KMS-11 (cell line): ENCODE results near the gene CHMP3.

Source experiments
- H2AFZ ChIP-seq: fragments of 200-600 bp; sonication (generic); 2 replicates; pipeline ENCODE4 v1.6.1; 2016; ENCODE audit warnings: antibody characterized with exemption, mixed run types, low read depth
- H3K27ac ChIP-seq: fragments of 200-600 bp; sonication (generic); 2 replicates; pipeline ENCODE4 v1.6.1; 2016; ENCODE audit warnings: mild to moderate bottlenecking, mixed run types
- H3K27me3 ChIP-seq: fragments of 200-600 bp; sonication (generic); 2 replicates; pipeline ENCODE4 v1.6.1; 2017; ENCODE audit warnings: mild to moderate bottlenecking, low read depth, mixed run types, moderate library complexity; ENCODE audit not compliant: insufficient read depth
- H3K36me3 ChIP-seq: fragments of 200-600 bp; sonication (generic); 2 replicates; pipeline ENCODE4 v1.6.1; 2017; ENCODE audit warnings: mild to moderate bottlenecking, mixed run types; ENCODE audit not compliant: insufficient read depth
- H3K4me1 ChIP-seq: fragments of 200-600 bp; sonication (generic); 2 replicates; pipeline ENCODE4 v1.6.1; 2016; ENCODE audit warnings: mild to moderate bottlenecking, low read depth, mixed run types; ENCODE audit not compliant: poor library complexity, severe bottlenecking
- H3K4me2 ChIP-seq: fragments of 200-600 bp; sonication (generic); 2 replicates; pipeline ENCODE4 v1.7.0; 2016; ENCODE audit warnings: mild to moderate bottlenecking, mixed run types
- H3K4me3 ChIP-seq: fragments of 200-600 bp; sonication (generic); IDR thresholded peaks from 2 replicates; pipeline ENCODE4 v1.6.1; 2017; ENCODE audit warnings: low read depth, low read length, mixed read lengths; ENCODE audit not compliant: insufficient read depth
- H3K79me2 ChIP-seq: fragments of 200-600 bp; sonication (generic); 2 replicates; pipeline ENCODE4 v1.6.1; 2016; ENCODE audit warnings: low read depth, mixed run types; ENCODE audit not compliant: insufficient read depth
- H3K9ac ChIP-seq: fragments of 200-600 bp; sonication (generic); 2 replicates; pipeline ENCODE4 v1.6.1; 2016; ENCODE audit warnings: mild to moderate bottlenecking, mixed run types
- H4K20me1 ChIP-seq: fragments of 200-600 bp; sonication (generic); 2 replicates; pipeline ENCODE4 v1.6.1; 2016; ENCODE audit warnings: mild to moderate bottlenecking, mixed run types; ENCODE audit not compliant: insufficient read depth
- TF ChIP-seq, protein P1 (sequence below): fragments of 200-600 bp; sonication (generic); conservative IDR thresholded peaks from 2 replicates; pipeline ENCODE4 v1.6.1; 2017; ENCODE audit warnings: low read depth, mild to moderate bottlenecking, antibody characterized with exemption, low read length, moderate library complexity, mixed read lengths

The CHMP3 gene

DNA sequence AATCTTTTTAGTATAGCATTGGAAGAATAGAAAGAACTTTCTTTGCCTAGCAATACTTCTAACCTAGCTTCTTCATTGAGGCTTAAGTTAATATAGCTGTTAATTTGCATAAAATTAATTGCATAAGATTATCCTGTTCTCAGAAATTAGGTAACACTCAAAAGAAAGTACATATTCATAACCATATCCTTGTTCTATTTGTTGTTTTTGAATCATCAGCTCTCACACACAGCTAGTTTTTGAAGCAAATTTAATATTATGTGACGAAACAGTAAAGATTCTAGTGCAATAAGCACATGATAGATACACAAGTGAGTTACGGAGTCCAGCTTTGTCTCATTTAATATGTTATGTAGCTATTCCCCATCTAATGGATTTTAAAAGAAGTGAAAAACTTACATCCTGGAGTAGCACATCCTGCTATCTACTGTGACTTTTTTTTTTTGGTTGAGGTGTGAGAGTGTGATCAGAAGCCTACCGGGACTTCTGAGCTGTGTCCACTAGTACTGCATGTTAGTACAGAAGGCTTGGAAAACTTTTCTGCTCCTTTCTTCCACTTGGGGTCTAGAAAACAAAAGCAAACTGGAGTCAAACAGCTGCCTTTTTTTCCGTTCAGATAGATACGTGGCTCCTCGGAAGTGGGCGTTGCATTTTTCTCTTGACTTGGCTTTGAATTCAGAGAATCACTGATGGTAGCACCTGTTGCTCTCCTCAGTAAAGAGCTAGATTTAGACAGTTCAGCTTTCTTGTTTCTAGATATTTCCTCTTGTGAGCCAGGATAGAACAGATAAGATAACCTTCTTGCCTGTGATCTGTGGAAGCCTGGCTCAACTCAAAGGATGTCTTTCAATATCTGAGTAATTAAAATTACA is 94.8 kb downstream of the CHMP3 start:
- H3K9ac ChIP-seq: no peak overlapping the region
- no peaks in the 10 kb centered on the region for H3K79me2 ChIP-seq
- H2AFZ ChIP-seq: no peak overlapping the region
- H3K27me3 ChIP-seq: no peaks in the 10 kb centered on the region
- H3K36me3 ChIP-seq: peaks cover 25% of the 10 kb centered on the region; the same call in 1 of the 2 replicates
- H3K27ac ChIP-seq: no peak overlapping the region
- H3K4me1 ChIP-seq: no peaks in the 10 kb centered on the region
- H3K4me3 ChIP-seq: no peak overlapping the region
- H3K4me2 ChIP-seq: no peak overlapping the region
- H4K20me1 ChIP-seq: no peaks in the 10 kb centered on the region
- TF ChIP-seq, protein P1, sequence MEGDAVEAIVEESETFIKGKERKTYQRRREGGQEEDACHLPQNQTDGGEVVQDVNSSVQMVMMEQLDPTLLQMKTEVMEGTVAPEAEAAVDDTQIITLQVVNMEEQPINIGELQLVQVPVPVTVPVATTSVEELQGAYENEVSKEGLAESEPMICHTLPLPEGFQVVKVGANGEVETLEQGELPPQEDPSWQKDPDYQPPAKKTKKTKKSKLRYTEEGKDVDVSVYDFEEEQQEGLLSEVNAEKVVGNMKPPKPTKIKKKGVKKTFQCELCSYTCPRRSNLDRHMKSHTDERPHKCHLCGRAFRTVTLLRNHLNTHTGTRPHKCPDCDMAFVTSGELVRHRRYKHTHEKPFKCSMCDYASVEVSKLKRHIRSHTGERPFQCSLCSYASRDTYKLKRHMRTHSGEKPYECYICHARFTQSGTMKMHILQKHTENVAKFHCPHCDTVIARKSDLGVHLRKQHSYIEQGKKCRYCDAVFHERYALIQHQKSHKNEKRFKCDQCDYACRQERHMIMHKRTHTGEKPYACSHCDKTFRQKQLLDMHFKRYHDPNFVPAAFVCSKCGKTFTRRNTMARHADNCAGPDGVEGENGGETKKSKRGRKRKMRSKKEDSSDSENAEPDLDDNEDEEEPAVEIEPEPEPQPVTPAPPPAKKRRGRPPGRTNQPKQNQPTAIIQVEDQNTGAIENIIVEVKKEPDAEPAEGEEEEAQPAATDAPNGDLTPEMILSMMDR: no peak

DNA sequence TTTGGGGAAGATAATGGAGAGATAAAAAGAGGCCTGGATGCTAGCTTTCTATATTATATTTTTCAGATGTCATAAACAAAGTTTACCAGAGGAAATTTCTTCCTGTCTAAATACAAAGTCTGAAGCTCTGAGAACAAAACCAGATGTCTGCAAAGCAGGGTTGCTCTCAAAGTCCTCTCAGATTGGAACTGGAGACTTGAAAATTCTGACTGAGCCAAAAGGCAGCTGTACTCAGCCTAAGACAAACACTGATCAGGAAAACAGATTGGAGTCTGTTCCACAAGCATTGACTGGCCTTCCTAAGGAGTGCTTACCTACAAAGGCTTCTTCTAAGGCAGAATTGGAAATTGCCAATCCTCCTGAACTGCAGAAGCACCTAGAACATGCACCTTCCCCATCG is 96.9 kb downstream of the CHMP3 start:
- H3K79me2 ChIP-seq: no peaks in the 10 kb centered on the region

DNA sequence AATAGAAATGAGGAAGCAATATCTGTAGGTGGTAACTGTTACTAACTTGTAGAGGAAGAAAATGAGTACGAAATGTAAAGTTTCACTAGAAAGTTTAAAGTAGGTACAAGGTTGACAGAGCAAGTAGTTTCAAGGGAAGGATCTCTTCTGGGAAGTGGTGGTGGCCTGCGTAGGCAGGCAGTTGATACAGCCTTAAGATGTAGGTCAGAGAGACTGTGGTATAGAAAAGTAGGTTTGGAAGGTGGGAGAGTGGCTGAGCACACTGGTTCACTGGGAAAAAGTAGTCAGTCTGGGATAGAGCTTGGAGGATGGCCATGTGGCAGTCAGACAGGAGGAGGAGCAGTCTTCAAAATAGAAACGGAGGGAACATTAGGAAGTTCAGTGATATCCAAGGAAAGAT is 98.6 kb downstream of the CHMP3 start:
- H3K4me1 ChIP-seq: no peaks in the 10 kb centered on the region
- H4K20me1 ChIP-seq: no peaks in the 10 kb centered on the region
- no peak overlapping the region for H3K4me2 ChIP-seq
- no peaks in the 10 kb centered on the region for H3K79me2 ChIP-seq
- no peak overlapping the region for H3K27ac ChIP-seq
- no peaks in the 10 kb centered on the region for H3K27me3 ChIP-seq
- TF ChIP-seq, protein P1: no peak
- H3K4me3 ChIP-seq: no peak overlapping the region
- H2AFZ ChIP-seq: no peak overlapping the region
- H3K9ac ChIP-seq: no peak overlapping the region
- peaks cover 25% of the 10 kb centered on the region; the same call in 1 of the 2 replicates for H3K36me3 ChIP-seq

More for the DNA sequence above, 96.9 kb downstream of the CHMP3 start:
- TF ChIP-seq, protein P1: no peak
- H2AFZ ChIP-seq: no peak overlapping the region
- no peak overlapping the region for H3K9ac ChIP-seq
- H3K36me3 ChIP-seq: peaks cover 25% of the 10 kb centered on the region; the same call in 1 of the 2 replicates
- H3K4me1 ChIP-seq: no peaks in the 10 kb centered on the region
- no peak overlapping the region for H3K4me3 ChIP-seq
- no peak overlapping the region for H3K27ac ChIP-seq
- H3K4me2 ChIP-seq: no peak overlapping the region
- H4K20me1 ChIP-seq: no peaks in the 10 kb centered on the region
- no peaks in the 10 kb centered on the region for H3K27me3 ChIP-seq

DNA sequence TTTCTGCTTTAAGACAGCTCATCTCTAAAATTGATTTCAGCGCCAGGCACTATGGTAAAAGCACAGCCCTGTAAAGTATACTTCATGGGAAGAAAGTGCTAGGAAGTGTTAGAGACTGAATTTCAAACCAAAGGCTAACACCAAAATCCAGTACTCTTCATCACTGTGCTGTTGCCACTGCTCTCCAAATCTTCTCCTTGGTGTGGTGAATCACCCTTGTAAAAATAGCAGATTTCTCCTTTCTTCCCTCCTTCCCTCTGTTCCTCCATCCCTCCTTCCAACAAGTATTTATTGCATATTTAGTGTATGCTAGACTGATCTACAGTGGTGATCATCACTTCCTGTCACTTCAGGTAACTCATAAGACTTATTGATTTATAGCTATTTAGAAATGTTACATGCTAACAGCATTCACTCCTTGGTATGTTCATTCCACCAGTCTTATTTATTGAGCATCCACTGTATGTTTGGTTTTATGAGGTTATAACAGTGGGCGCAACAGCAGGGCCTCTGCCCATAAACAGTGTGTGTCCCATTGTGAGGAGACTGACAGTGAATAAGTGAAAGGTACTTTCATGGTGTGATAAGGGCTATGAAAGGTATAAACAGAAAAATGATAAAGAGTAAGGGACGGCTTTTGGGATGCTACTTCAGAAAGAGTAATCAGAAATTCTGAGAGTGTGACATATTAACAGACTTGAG is 102.0 kb downstream of the CHMP3 start:
- Histone ChIP-seq H3K27me3 (no peaks in the 10 kb centered on the region), H3K9ac (no peak overlapping the region), H3K27ac (no peak overlapping the region), H3K79me2 (no peaks in the 10 kb centered on the region), H2AFZ (no peak overlapping the region), H3K36me3 (peaks cover 12% of the 10 kb centered on the region; the same call in 1 of the 2 replicates), H4K20me1 (no peaks in the 10 kb centered on the region), H3K4me1 (no peaks in the 10 kb centered on the region), H3K4me3 (no peak overlapping the region), H3K4me2 (no peak overlapping the region)
- TF ChIP-seq, protein P1: no peak
